GM12891 (cell line): ENCODE data around the gene ST7.

ENCODE experiments used
- DNase-seq: peaks from one replicate; pipeline ENCODE4 v3.0.0; 2011; ENCODE audit warnings: low spot score; ENCODE audit not compliant: insufficient read length
- FAIRE-seq: peaks from 2 replicates; lab custom pipeline; 2011; peaks lifted over from hg19 to GRCh38; lab: Jason Lieb, UNC
- PAX5 ChIP-seq: IDR thresholded peaks from 2 replicates; pipeline ENCODE4 v1.6.1; 2011; ENCODE audit warnings: low read length, moderate library complexity, mild to moderate bottlenecking; ENCODE audit not compliant: insufficient read depth, severe bottlenecking
- POLR2A ChIP-seq: IDR thresholded peaks from 2 replicates; pipeline ENCODE4 v1.6.1; 2011; ENCODE audit warnings: low read depth, low read length, control low read depth
- POLR2AphosphoS5 ChIP-seq: IDR thresholded peaks from 2 replicates; pipeline ENCODE4 v1.6.1; 2011; ENCODE audit warnings: low read depth, low read length, control low read depth
- POU2F2 ChIP-seq: IDR thresholded peaks from 2 replicates; pipeline ENCODE4 v1.6.1; 2011; ENCODE audit warnings: low read depth, mild to moderate bottlenecking, control low read depth, low read length, moderate library complexity
- SPI1 ChIP-seq: IDR thresholded peaks from 2 replicates; pipeline ENCODE4 v1.6.1; 2011; ENCODE audit warnings: low read depth, low read length, control low read depth
- TAF1 ChIP-seq: IDR thresholded peaks from 2 replicates; pipeline ENCODE4 v1.6.1; 2011; ENCODE audit warnings: low read depth, low read length, control low read depth

ST7 gene

GRCh38 chr7:117152213-117153007, 199.1 kb downstream of the ST7 start:
- DNase-seq: no peak
- TF ChIP-seq TAF1 (no peak), POLR2A (no peak), PAX5 (no peak), SPI1 (no peak), POLR2AphosphoS5 (no peak), POU2F2 (no peak)

GRCh38 chr7:117153016-117153545, 199.8 kb downstream of the ST7 start:
- TF ChIP-seq TAF1 (no peak), POLR2AphosphoS5 (no peak), SPI1 (no peak), POLR2A (no peak), POU2F2 (no peak), PAX5 (no peak)
- DNase-seq: no peak
- FAIRE-seq: no peak

More at GRCh38 chr7:117152213-117153007, 199.1 kb downstream of the ST7 start:
- FAIRE-seq: no peak

GRCh38 chr7:117154721-117155120, 201.4 kb downstream of the ST7 start:
- TF ChIP-seq POLR2AphosphoS5: no peak
- TF ChIP-seq TAF1: no peak
- TF ChIP-seq SPI1: no peak
- no peak for TF ChIP-seq POLR2A
- no peak for TF ChIP-seq PAX5
- TF ChIP-seq POU2F2: no peak
- FAIRE-seq: no peak
- DNase-seq: no peak

DNA sequence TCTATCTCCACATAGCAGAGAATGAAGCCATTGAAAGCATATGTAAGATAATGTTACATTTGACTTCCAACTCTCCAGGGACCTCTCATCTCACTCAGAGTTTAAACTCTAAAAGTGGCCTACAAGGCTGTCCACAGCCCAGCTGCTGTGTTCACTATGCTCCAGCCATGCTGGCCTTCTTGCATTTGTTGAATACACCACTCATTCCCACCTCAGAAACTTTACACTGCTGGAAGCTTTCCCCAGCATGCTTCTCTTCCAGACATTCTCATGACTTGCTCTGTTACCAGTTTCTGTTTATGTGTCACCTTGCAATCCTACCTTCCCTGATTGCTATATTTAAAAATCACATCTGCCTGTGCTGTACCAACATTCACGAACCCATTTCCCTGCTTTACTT, 202.4 kb downstream of the ST7 start:
- no peak for TF ChIP-seq TAF1
- no peak for TF ChIP-seq POLR2A
- TF ChIP-seq SPI1: no peak
- TF ChIP-seq POU2F2: no peak
- TF ChIP-seq PAX5: no peak
- no peak for TF ChIP-seq POLR2AphosphoS5
- DNase-seq: no peak
- FAIRE-seq: no peak

DNA sequence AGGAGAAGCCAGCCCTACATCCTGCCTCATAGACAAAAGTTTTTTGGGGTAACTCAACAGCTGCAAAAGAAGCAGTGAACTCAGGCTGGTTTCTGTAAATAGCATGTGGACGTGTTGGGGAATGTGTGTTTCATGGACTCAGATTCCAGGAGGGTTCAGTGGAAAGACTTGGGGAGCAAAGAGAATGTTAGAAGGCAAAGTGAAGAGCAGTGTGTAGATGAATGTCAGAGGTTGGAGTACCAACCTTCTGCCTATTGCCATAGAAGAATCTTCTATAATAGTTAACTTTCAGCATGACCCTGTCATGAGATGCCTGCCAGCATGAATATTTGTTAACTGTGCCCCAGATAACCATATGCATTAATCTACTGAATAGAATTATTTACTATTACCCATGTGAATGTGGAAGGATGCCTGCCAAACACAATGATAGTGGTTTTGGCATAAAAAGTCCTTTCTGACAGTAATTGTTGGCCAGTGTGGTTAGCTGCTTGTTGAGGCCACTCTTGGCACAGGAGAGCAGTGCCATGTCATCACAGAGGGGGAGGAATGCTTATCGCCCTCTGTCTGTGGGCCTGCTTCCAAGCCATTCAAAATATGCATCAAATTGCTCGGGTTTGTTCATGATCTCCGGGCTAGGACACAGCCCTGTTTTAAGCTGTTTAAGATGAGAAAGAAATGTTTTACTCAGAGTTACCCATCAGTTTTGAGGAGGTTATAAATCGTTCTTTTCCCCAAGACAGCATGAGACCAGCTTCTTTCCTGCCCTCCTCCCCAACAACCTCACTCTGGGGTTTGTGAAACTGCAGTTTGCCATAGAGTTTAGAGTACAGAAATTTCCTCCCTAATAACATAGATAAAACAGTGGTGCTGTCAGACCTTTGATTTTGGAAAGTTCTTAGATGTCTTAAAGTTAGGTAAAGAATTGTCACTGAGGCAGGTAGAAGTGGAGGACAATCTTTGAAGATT, 204.2 kb downstream of the ST7 start:
- TF ChIP-seq POLR2AphosphoS5 (no peak), TAF1 (no peak), PAX5 (no peak), POU2F2 (no peak), SPI1 (no peak), POLR2A (no peak)
- DNase-seq (no peak), FAIRE-seq (no peak)

DNA sequence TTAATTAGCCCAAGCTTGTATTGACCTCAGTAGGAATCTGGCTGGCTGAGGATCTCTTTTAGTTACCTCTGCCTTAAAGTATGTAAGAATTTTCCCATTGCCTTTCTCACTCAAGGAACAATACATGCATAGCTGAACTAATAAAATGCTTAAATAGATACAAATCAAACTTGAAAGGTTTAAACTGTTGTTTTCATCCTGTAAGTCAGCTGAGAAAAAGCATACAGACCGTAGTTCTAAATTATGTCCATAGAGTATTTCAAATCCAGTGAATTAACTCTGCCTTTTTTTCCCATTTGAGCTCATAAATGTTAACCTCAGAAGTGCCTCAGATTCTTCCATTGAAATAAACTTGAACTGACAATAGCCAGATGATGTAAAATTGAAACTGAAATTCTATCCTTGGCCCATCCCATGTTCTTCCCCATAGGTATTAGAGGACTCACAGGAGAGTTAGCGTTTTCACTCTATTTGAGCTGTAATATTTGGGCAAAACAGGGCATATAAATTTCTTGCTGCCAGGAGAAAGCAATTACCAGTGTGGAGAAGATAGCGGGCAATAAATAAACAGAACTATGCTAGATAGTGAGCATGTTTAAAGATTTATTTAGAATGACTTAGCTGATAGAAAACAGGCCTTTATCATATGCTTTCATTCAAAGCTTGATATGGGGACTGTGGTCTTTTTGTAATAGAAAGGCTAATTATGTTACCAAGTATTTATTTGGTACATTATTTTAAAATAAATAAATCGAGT, 205.8 kb downstream of the ST7 start:
- TF ChIP-seq PAX5 (no peak), SPI1 (no peak), POLR2AphosphoS5 (no peak), TAF1 (no peak), POLR2A (no peak), POU2F2 (no peak)
- no peak for FAIRE-seq
- DNase-seq: no peak

DNA sequence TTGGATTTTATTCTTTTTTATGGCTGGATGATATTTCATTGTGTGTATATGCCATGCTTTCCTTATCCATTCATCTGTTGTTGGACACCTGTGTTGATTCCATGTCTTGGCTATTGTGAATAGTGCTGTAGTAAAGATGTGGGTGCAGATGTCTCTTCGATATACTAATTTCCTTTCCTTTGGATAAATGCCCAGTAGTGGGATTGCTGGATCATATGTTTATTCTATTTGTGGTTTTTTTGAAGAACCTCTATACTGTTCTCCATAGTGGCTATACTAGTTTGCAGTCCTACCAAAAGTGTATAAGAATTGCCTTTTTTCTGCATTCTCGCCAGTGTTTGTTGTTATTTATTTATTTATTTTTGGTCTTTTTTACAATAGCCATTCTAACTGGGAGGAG, 209.8 kb downstream of the ST7 start:
- TF ChIP-seq TAF1 (no peak), POLR2A (no peak), PAX5 (no peak), POLR2AphosphoS5 (no peak), POU2F2 (no peak), SPI1 (no peak)
- DNase-seq (no peak), FAIRE-seq (no peak)

DNA sequence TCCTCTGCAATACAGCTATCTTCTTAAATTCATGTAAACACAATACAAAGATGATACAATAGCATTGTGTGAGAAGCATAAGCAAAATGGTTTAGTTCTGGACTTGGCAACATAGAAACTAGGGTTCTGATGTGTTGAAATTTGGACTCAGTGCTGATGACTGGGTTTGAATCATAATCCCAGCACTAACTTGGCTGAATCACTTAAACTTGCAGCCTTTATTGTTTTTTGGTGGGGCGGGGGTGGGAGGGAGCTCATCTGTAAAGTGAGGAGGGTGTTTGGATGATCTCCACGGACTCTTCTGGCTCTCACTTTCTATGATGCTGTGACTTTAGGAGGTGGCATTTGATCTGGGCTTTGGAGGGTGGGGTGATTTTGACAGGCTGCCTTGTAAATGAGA, 211.3 kb downstream of the ST7 start:
- no peak for DNase-seq

More for the DNA sequence above, 211.3 kb downstream of the ST7 start:
- FAIRE-seq: no peak
- TF ChIP-seq POLR2A: no peak
- no peak for TF ChIP-seq POLR2AphosphoS5
- TF ChIP-seq SPI1: no peak
